OCI-LY7 (cell line): Measurements from ENCODE around the gene RELN. TPM values are rescaled to one million over a fixed set of nuclear protein-coding genes. Genes with fewer than 3 reads are reported as not detected.

Source experiments
- BruUV-seq: library from RNA; stranded (reverse); fragments of 400-500 nt; replicated peaks from 2 replicates; lab custom pipeline; 2021; lab: Mats Ljungman, UMichigan
- CTCF ChIA-PET: fragments of 300-600 bp; sonication (Branson Sonifier 250); formaldehyde crosslinking; loops from one replicate; lab custom pipeline; 2022; ENCODE audit warnings: antibody characterized with exemption; ENCODE audit not compliant: unreplicated experiment; lab: Charles Lee
- POLR2A ChIA-PET: fragments of 300-600 bp; sonication (Branson Sonifier 250); formaldehyde crosslinking; loops from one replicate; lab custom pipeline; 2022; ENCODE audit warnings: antibody characterized with exemption; lab: Charles Lee
- DNase-seq: peaks from one replicate; pipeline ENCODE4 v3.0.0-alpha.2; 2015; ENCODE audit warnings: low spot score
- H2AFZ ChIP-seq: fragments of 200-600 bp; sonication (generic), shearing (Covaris generic); 2 replicates; pipeline ENCODE4 v1.6.1; 2014; ENCODE audit warnings: mild to moderate bottlenecking, antibody characterized with exemption, low read length, moderate library complexity
- H3K27ac ChIP-seq: fragments of 200-600 bp; sonication (generic); 2 replicates; pipeline ENCODE4 v1.5.1; 2014; ENCODE audit warnings: mixed run types, low read depth, mild to moderate bottlenecking, moderate library complexity, low read length, inconsistent platforms; ENCODE audit not compliant: poor library complexity, severe bottlenecking
- H3K36me3 ChIP-seq: fragments of 200-600 bp; sonication (generic); 2 replicates; pipeline ENCODE4 v1.6.1; 2014; ENCODE audit warnings: mild to moderate bottlenecking, antibody characterized with exemption, low read length, moderate library complexity, mixed read lengths; ENCODE audit not compliant: insufficient read depth
- H3K4me1 ChIP-seq: fragments of 200-600 bp; sonication (generic); 2 replicates; pipeline ENCODE4 v1.5.1; 2014; ENCODE audit warnings: mild to moderate bottlenecking, low read length; ENCODE audit not compliant: insufficient read depth, poor library complexity, severe bottlenecking
- H3K4me2 ChIP-seq: fragments of 200-600 bp; sonication (generic); 2 replicates; pipeline ENCODE4 v1.6.1; 2014; ENCODE audit warnings: mild to moderate bottlenecking, low read length
- H3K4me3 ChIP-seq: fragments of 200-600 bp; sonication (generic); 2 replicates; pipeline ENCODE4 v1.5.1; 2014; ENCODE audit warnings: mild to moderate bottlenecking, low read depth, low read length; ENCODE audit not compliant: poor library complexity, severe bottlenecking
- H3K79me2 ChIP-seq: fragments of 200-600 bp; sonication (generic); 2 replicates; pipeline ENCODE4 v1.6.1; 2016; ENCODE audit warnings: low read depth, mild to moderate bottlenecking, low read length, moderate library complexity, mixed read lengths; ENCODE audit not compliant: insufficient read depth
- H3K9me2 ChIP-seq: fragments of 200-600 bp; sonication (generic); 2 replicates; pipeline ENCODE4 v1.6.1; 2016; ENCODE audit warnings: mild to moderate bottlenecking, low read length, mixed read lengths; ENCODE audit not compliant: insufficient read depth
- H3K9me3 ChIP-seq: fragments of 200-600 bp; sonication (generic); 2 replicates; pipeline ENCODE4 v1.6.1; 2014; ENCODE audit warnings: mild to moderate bottlenecking, mixed run types, low read length, mixed read lengths
- H4K20me1 ChIP-seq: fragments of 200-600 bp; sonication (generic); 2 replicates; pipeline ENCODE4 v1.6.1; 2014; ENCODE audit warnings: mild to moderate bottlenecking, antibody characterized with exemption, low read length, moderate library complexity, mixed read lengths; ENCODE audit not compliant: insufficient read depth
- EZH2phosphoT487 ChIP-seq: fragments of 200-600 bp; sonication (generic); IDR thresholded peaks from 2 replicates; pipeline ENCODE4 v1.6.1; 2018; ENCODE audit warnings: low read depth, borderline replicate concordance, mild to moderate bottlenecking, mixed run types, antibody characterized with exemption, low read length, moderate library complexity, mixed read lengths
- intact Hi-C: fragments of 100-400 bp; cut with micrococcal nuclease; formaldehyde crosslinking; loops from one replicate; pipeline ENCODE4 v1.10.0; 2022; ENCODE audit not compliant: unreplicated experiment
- total RNA-seq, 2 experiments: library from RNA; depleted of rRNA in 1 of 2; stranded (reverse); fragments of >200 nt in 1 of 2; shearing (Covaris generic) in 1 of 2; gene quantifications; 2 replicates each; pipeline ENCODE4 v1.2.3, GENCODE V29; 2014 to 2022
- TF ChIP-seq, protein P1 (sequence below): fragments of 200-600 bp; sonication (generic); conservative IDR thresholded peaks from 2 replicates; pipeline ENCODE4 v1.5.1; 2014; ENCODE audit warnings: mild to moderate bottlenecking, antibody characterized with exemption, low read length, moderate library complexity, mixed read lengths

RELN gene
- total RNA-seq, 2 experiments from 2014 or later = not detected

DNA sequence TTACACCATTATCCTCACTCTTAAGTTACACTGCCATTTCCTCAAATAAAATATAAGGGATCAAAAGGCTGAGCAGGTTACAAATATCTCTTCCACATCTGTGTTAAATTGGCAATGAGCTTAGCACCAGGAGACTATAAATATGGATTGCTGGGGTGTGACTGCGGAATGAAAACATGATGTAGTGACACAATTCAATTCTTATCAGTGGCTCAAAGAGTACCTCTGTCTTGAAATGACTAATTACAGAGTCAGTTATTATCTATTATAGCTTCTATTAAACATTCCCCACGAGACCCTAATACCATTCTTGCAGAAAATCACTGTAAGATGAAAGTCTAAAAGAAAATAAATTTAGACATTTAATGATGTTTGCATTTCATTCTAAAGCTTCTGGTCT lies 67.1 kb downstream of the RELN start:
- no peak overlapping the region for H3K4me3 ChIP-seq
- POLR2A ChIA-PET = interaction anchor here (1.1 to 1.5 kb wide), 2 partner anchors 17 to 52 kb away, joined by 3 read pairs; no protein-coding TSS in a partner anchor
- no peaks in the 10 kb centered on the region for H3K4me1 ChIP-seq
- H3K9me2 ChIP-seq = no peaks in the 10 kb centered on the region
- CTCF ChIA-PET = no interaction called here
- no peaks in the 10 kb centered on the region for H3K36me3 ChIP-seq
- H2AFZ ChIP-seq = no peak overlapping the region
- H4K20me1 ChIP-seq = no peaks in the 10 kb centered on the region
- no peak overlapping the region for H3K27ac ChIP-seq
- intact Hi-C loops = no loop called here
- TF ChIP-seq, protein P1, sequence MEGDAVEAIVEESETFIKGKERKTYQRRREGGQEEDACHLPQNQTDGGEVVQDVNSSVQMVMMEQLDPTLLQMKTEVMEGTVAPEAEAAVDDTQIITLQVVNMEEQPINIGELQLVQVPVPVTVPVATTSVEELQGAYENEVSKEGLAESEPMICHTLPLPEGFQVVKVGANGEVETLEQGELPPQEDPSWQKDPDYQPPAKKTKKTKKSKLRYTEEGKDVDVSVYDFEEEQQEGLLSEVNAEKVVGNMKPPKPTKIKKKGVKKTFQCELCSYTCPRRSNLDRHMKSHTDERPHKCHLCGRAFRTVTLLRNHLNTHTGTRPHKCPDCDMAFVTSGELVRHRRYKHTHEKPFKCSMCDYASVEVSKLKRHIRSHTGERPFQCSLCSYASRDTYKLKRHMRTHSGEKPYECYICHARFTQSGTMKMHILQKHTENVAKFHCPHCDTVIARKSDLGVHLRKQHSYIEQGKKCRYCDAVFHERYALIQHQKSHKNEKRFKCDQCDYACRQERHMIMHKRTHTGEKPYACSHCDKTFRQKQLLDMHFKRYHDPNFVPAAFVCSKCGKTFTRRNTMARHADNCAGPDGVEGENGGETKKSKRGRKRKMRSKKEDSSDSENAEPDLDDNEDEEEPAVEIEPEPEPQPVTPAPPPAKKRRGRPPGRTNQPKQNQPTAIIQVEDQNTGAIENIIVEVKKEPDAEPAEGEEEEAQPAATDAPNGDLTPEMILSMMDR = no peak
- TF ChIP-seq EZH2phosphoT487 = no peak
- H3K4me2 ChIP-seq = no peak overlapping the region
- no peaks in the 10 kb centered on the region for H3K79me2 ChIP-seq
- no peak for DNase-seq
- no peaks in the 10 kb centered on the region for H3K9me3 ChIP-seq
- no TSS peak for BruUV-seq

DNA sequence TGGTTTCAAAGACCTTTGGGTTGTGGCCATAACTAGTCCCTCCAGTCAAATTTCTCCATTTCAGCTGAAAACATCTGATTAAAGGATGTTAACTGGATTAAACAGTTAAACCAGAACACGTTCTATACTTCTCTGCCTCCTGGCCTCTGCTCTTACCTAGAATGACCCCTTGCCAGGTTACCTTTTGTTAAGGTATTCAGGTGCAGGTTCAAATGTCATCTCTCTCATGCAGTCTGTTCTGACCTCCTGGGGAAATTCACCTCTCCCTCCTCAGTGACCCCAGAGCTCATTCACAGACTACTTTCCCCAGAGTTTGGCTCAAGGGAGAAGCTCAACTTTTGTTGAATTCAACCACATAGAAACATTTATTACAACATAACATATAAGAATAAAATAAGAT lies 67.8 kb downstream of the RELN start:
- TF ChIP-seq, protein P1 = no peak
- no peak for TF ChIP-seq EZH2phosphoT487
- H2AFZ ChIP-seq = no peak overlapping the region
- H3K9me3 ChIP-seq = no peaks in the 10 kb centered on the region
- H3K9me2 ChIP-seq = no peaks in the 10 kb centered on the region
- no peaks in the 10 kb centered on the region for H4K20me1 ChIP-seq
- H3K36me3 ChIP-seq = no peaks in the 10 kb centered on the region
- POLR2A ChIA-PET = interaction anchor here (0.7 to 1.5 kb wide), 4 partner anchors 16 to 593 kb away, joined by 3 read pairs; no protein-coding TSS in a partner anchor
- DNase-seq = no peak
- H3K4me1 ChIP-seq = no peaks in the 10 kb centered on the region
- intact Hi-C loops = no loop called here
- BruUV-seq = no TSS peak
- H3K79me2 ChIP-seq = no peaks in the 10 kb centered on the region
- no peak overlapping the region for H3K4me3 ChIP-seq
- no peak overlapping the region for H3K27ac ChIP-seq
- H3K4me2 ChIP-seq = no peak overlapping the region
- CTCF ChIA-PET = no interaction called here

DNA sequence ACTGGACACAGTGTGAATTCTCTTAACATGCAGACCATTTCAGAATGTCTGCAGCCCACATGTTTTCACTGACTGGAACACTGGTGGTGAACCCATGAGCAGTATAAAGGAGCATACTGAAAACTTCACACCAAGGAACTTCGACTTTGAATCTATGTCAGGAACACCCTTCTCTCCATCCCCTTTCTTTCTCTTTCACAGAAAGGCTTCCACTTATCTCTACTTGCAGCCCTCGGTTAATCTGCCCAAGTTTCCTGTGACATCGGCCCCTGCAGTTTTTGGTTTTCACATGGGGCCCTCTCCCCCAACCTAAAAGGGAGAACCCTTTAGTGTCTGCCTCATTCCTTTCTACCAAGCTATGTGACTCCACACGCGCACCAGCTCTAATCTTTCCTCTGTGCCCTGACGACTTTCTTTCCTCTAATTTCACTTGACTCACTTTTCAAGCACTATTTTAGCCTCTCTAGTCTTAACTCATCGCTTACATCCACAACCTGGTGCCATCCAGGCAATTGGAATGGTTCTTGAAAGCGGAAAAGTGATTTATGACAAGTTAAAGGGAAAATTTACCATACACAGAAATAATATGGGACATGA lies 70.1 kb downstream of the RELN start:
- Histone ChIP-seq H3K9me3 (no peaks in the 10 kb centered on the region), H3K4me1 (no peaks in the 10 kb centered on the region), H3K9me2 (no peaks in the 10 kb centered on the region), H2AFZ (no peak overlapping the region), H3K4me2 (no peak overlapping the region), H3K4me3 (no peak overlapping the region), H3K27ac (no peak overlapping the region), H3K36me3 (no peaks in the 10 kb centered on the region), H3K79me2 (no peaks in the 10 kb centered on the region), H4K20me1 (no peaks in the 10 kb centered on the region)
- no TSS peak for BruUV-seq
- intact Hi-C loops = no loop called here
- DNase-seq = no peak
- no peak for TF ChIP-seq EZH2phosphoT487
- TF ChIP-seq, protein P1 = no peak
- ChIA-PET POLR2A (interaction anchor here (0.7 kb wide), 1 partner anchor 52 kb away, joined by 3 read pairs; no protein-coding TSS in a partner anchor), CTCF (no interaction called here)
